Hepatocyte (in vitro differentiated cells): Measurements from ENCODE around the gene MAN1B1. TPM values are rescaled to one million over a fixed set of nuclear protein-coding genes. Genes with fewer than 3 reads are reported as not detected.

Experiments used
- DNase-seq: peaks from one replicate; pipeline ENCODE4 v3.0.0-alpha.2; 2016; ENCODE audit warnings: low spot score
- H2AFZ ChIP-seq: fragments of 200-600 bp; sonication (generic); 2 replicates; pipeline ENCODE4 v1.6.0; 2016; ENCODE audit warnings: antibody characterized with exemption, mild to moderate bottlenecking
- H3K27ac ChIP-seq: fragments of 200-600 bp; sonication (generic); 2 replicates; pipeline ENCODE4 v1.5.1; 2016; ENCODE audit warnings: mild to moderate bottlenecking
- H3K27me3 ChIP-seq: fragments of 200-600 bp; sonication (generic); 2 replicates; pipeline ENCODE4 v1.6.1; 2016
- H3K36me3 ChIP-seq: fragments of 200-600 bp; sonication (generic); replicated peaks from 2 replicates; pipeline ENCODE4 v1.5.1; 2016; ENCODE audit warnings: low read depth; ENCODE audit not compliant: insufficient read depth
- H3K4me1 ChIP-seq: fragments of 200-600 bp; sonication (generic); 2 replicates; pipeline ENCODE4 v1.5.1; 2016; ENCODE audit warnings: mild to moderate bottlenecking, moderate library complexity; ENCODE audit not compliant: insufficient read depth
- H3K4me2 ChIP-seq: fragments of 200-600 bp; sonication (generic); 2 replicates; pipeline ENCODE4 v1.6.0; 2016
- H3K4me3 ChIP-seq: fragments of 200-600 bp; sonication (generic); 2 replicates; pipeline ENCODE4 v1.5.1; 2016; ENCODE audit warnings: mild to moderate bottlenecking
- H3K79me2 ChIP-seq: fragments of 200-600 bp; sonication (generic); 2 replicates; pipeline ENCODE4 v1.6.0; 2017; ENCODE audit warnings: mild to moderate bottlenecking
- H3K9me2 ChIP-seq: fragments of 200-600 bp; sonication (generic); replicated peaks from 2 replicates; pipeline ENCODE4 v1.6.0; 2017; ENCODE audit warnings: mild to moderate bottlenecking; ENCODE audit not compliant: insufficient read depth
- H3K9me3 ChIP-seq: fragments of 200-600 bp; sonication (generic); 2 replicates; pipeline ENCODE4 v1.5.1; 2016; ENCODE audit warnings: low read depth, mild to moderate bottlenecking
- H4K20me1 ChIP-seq: fragments of 200-600 bp; sonication (generic); 2 replicates; pipeline ENCODE4 v1.6.0; 2016; ENCODE audit warnings: mild to moderate bottlenecking; ENCODE audit not compliant: insufficient read depth, poor library complexity, severe bottlenecking
- EZH2 ChIP-seq: fragments of 200-600 bp; sonication (generic); IDR thresholded peaks from 2 replicates; pipeline ENCODE4 v1.6.1; 2016; ENCODE audit warnings: antibody characterized with exemption, mild to moderate bottlenecking, borderline replicate concordance
- EZH2phosphoT487 ChIP-seq: fragments of 200-600 bp; sonication (generic); IDR thresholded peaks from one replicate; pipeline ENCODE4 v1.6.1; 2018; ENCODE audit warnings: antibody characterized with exemption, mild to moderate bottlenecking, low read depth, moderate library complexity; ENCODE audit not compliant: unreplicated experiment, severe bottlenecking
- WGBS: methylation state at CpG from one replicate; pipeline ENCODE4 v1.1.6; 2016; ENCODE audit warnings: low lambda C conversion rate; ENCODE audit errors: missing lambda C conversion rate; 5-methylcytosine and 5-hydroxymethylcytosine counted together
- polyA plus RNA-seq: library from polyadenylated mRNA; unstranded; fragments of >200 nt; fragmentation: Nextera tagmentation; extraction: Ambion mirVana; gene quantifications from 2 replicates; pipeline ENCODE4 v1.2.1, GENCODE V29; 2016
- total RNA-seq: library from RNA; depleted of rRNA; stranded (reverse); fragments of >200 nt; gene quantifications from 2 replicates; pipeline ENCODE4 v1.2.3, GENCODE V29; 2014
- TF ChIP-seq, protein P1 (sequence below): fragments of 200-600 bp; sonication (generic); IDR thresholded peaks from 2 replicates; pipeline ENCODE4 v1.5.1; 2016; ENCODE audit warnings: antibody characterized with exemption, mild to moderate bottlenecking; ENCODE audit not compliant: poor library complexity

Gene MAN1B1
- total and polyA plus RNA-seq, 2 experiments from 2014 or later: 60.8 to 94.2 TPM

DNA sequence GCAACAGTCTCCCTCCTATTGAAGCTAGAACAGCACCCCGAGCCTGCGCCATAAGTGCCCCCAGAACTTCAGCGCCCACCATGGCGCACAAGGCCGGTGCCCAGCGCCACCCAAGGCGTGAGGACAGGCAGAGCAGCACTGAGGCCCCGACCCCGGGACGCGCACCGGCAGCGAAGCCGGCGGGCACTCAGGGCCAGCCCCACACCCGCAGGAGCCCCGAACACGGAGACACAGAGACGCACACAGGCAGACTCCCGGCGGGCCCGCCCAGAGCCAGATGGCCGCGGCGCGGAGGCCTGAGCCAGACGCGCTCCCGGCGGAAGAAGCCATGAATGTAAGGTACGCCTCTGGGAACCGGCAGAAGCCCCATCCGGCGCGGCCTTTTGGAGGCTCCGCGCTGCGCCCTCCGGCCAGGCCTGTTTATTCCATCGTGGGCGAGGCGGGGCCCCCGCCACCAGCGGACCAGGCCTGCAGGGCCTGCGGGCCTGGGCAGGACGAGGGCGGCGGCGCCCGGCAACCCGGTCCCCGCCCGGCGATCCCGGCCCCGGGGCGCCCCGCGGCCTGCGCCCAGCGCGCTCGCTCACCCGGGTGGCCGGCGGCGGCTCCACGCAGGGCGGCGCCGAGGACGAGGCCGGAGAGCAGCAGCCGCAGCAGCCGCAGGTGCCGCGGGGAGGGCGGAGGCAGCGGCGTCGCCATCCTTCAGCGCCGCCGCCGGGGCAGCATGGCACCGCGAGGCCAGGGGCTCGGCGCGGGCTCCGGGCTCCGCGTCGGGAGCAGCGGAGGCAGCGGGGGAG is 41.3 kb upstream of the MAN1B1 start:
- H2AFZ ChIP-seq: peak overlapping the region; percentile 94
- H3K27me3 ChIP-seq: peaks cover 29% of the 10 kb centered on the region
- H3K36me3 ChIP-seq: no peaks in the 10 kb centered on the region
- H4K20me1 ChIP-seq: peaks cover 13% of the 10 kb centered on the region
- no peaks in the 10 kb centered on the region for H3K9me3 ChIP-seq
- H3K27ac ChIP-seq: no peak overlapping the region
- H3K4me3 ChIP-seq: peak overlapping the region; percentile 85
- H3K4me1 ChIP-seq: peaks cover 5% of the 10 kb centered on the region
- H3K4me2 ChIP-seq: peak overlapping the region; percentile 100
- no peak for TF ChIP-seq EZH2phosphoT487
- TF ChIP-seq, protein P1, sequence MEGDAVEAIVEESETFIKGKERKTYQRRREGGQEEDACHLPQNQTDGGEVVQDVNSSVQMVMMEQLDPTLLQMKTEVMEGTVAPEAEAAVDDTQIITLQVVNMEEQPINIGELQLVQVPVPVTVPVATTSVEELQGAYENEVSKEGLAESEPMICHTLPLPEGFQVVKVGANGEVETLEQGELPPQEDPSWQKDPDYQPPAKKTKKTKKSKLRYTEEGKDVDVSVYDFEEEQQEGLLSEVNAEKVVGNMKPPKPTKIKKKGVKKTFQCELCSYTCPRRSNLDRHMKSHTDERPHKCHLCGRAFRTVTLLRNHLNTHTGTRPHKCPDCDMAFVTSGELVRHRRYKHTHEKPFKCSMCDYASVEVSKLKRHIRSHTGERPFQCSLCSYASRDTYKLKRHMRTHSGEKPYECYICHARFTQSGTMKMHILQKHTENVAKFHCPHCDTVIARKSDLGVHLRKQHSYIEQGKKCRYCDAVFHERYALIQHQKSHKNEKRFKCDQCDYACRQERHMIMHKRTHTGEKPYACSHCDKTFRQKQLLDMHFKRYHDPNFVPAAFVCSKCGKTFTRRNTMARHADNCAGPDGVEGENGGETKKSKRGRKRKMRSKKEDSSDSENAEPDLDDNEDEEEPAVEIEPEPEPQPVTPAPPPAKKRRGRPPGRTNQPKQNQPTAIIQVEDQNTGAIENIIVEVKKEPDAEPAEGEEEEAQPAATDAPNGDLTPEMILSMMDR: no peak
- peak; percentile 32 for TF ChIP-seq EZH2
- H3K9me2 ChIP-seq: no peaks in the 10 kb centered on the region
- WGBS: 6% methylated on average over 76 of the region's 96 CpGs
- H3K79me2 ChIP-seq: peaks cover 3% of the 10 kb centered on the region
- DNase-seq: peak; percentile 55

DNA sequence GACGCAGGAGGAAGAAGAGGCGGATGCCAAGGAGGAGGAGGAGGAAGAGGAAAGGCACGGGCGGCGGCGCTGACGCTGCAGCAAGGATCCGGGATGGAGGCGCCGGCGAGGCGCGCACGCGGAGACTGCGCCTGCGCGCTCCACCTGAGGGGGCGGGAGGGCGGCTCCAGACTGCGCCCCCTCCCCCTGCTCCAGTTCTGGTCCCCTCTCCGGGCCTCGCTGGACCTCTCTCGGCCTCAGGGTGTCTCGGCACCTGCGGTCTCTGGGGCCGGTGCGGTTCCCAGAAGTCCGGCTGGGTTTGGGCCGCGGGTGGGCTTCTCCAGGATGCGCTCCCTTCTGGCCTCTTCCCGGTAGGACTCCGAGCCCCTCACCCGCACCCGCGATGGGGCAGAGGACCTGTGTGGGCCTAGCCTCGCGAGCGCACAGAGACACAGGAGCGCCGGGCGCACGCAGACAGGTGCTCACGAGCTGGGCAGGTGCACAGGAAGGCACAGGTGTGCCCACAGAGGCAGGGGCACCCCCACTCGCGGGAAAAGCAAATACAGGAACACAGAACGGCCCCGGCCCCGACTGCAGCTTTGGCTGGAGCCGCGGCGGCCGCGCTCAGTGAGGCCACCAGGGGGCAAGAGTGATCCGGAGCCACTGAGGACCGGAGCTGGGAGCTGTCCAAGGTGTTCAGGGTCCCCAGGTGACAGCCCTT is 40.5 kb upstream of the MAN1B1 start, which contains the start of gene NPDC1:
Gene NPDC1, minus strand, starts transcription at position 90 of the 700 bp plus-strand sequence. CDS start 188 bp downstream, outside the sequence.
- Histone ChIP-seq H3K79me2 (peaks cover 3% of the 10 kb centered on the region), H3K27ac (no peak within 1 kb of the TSS), H4K20me1 (peaks cover 13% of the 10 kb centered on the region), H3K4me2 (peak within 1 kb of the TSS; percentile 100), H3K27me3 (peaks cover 32% of the 10 kb centered on the region), H3K4me3 (peak within 1 kb of the TSS; percentile 85), H3K9me3 (no peaks in the 10 kb centered on the region), H3K4me1 (peaks cover 5% of the 10 kb centered on the region), H3K9me2 (no peaks in the 10 kb centered on the region), H3K36me3 (no peaks in the 10 kb centered on the region), H2AFZ (peak within 1 kb of the TSS; percentile 94)
- DNase-seq: peak; percentile 94
- TF ChIP-seq EZH2 (no peak), EZH2phosphoT487 (no peak)
- TF ChIP-seq, protein P1: peak; percentile 79
- WGBS: 2% methylated on average over 38 of the region's 57 CpGs

DNA sequence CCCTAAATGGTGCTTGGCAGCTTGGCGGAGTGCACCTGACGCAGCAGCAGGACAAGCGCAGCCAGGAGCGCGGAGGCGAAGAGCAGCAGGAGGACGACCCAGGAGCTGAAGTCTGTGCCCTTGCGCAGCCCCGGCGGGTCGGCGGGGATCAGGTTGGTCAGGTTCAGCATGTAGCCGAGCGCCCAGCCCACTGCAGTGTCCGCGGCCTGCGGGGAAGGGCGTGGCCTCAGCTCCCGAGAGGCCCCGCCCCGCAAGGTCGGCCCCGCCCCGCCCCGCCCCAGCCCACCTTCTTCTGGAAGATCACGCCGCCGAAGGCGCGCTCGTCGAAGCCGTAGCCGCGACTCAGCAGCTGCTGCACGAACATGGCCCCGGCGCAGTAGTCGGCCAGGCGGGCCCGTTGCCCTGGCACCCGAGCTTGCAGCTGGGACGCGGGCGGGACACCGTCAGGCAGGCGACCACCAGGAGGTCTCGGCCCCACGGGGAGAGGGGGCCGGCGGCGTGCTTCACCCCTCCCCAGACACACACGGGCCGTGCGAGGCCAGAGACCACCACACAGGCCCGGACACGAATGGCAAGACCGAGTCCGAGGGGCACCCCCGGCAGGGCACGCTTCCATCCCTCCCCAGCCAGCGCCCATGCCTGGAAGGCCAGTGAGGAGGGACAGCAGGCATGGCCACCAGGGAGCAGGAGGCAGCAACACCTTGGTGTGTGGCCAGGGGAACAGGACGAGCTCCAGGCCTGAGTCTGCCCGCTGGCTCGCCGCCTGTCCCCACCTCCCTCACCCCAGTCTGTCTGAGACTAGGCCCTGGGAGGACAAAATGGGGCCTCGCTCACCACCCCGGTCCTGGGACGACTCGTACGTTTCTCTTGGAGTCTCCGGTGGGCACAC is 37.9 kb upstream of the MAN1B1 start:
- Histone ChIP-seq H3K9me3 (no peaks in the 10 kb centered on the region), H3K27ac (no peak overlapping the region), H3K79me2 (no peaks in the 10 kb centered on the region), H3K9me2 (no peaks in the 10 kb centered on the region), H3K4me1 (peaks cover 13% of the 10 kb centered on the region), H4K20me1 (peaks cover 8% of the 10 kb centered on the region), H3K4me3 (no peak overlapping the region), H3K36me3 (no peaks in the 10 kb centered on the region), H3K4me2 (no peak overlapping the region), H2AFZ (no peak overlapping the region), H3K27me3 (peaks cover 48% of the 10 kb centered on the region)
- DNase-seq: no peak
- TF ChIP-seq EZH2phosphoT487: no peak
- no peak for TF ChIP-seq EZH2
- TF ChIP-seq, protein P1: no peak
- 85% methylated on average over 23 of the region's 72 CpGs for WGBS
